GM12878 (cell line): ENCODE data around the gene KCNH4. TPM values are rescaled to one million over a fixed set of nuclear protein-coding genes. Genes with fewer than 3 reads are reported as not detected.

Experiments used
- ATAC-seq: fragments of 200-7000 bp; cut with Tn5 transposase; 3 replicates; pipeline ENCODE4 v1.9.1; 2020; ENCODE audit warnings: mild to moderate bottlenecking, moderate library complexity
- BruUV-seq: library from RNA; stranded (reverse); fragments of 400-500 nt; replicated peaks from 2 replicates; lab custom pipeline; 2021; lab: Mats Ljungman, UMichigan
- CTCF ChIA-PET: fragments of 300-600 bp; sonication (Branson Sonifier 250); formaldehyde crosslinking; extraction: SDS; loops from one replicate; lab custom pipeline; 2021; ENCODE audit warnings: inconsistent platforms; lab: Yijun Ruan, JAX
- POLR2A ChIA-PET: fragments of 350-600 bp; formaldehyde crosslinking; extraction: SDS; loops from one replicate; lab custom pipeline; 2021; ENCODE audit warnings: inconsistent platforms; lab: Charles Lee
- RAD21 ChIA-PET: fragments of 300-600 bp; sonication (Branson Sonifier 250); formaldehyde crosslinking; loops from one replicate; lab custom pipeline; 2023; ENCODE audit warnings: antibody characterized with exemption; ENCODE audit not compliant: unreplicated experiment; lab: Charles Lee
- SMC1A ChIA-PET: fragments of 300-600 bp; sonication (Branson Sonifier 250); formaldehyde crosslinking; loops from one replicate; lab custom pipeline; 2023; ENCODE audit not compliant: unreplicated experiment, uncharacterized antibody; lab: Charles Lee
- DNase-seq: peaks from one replicate; pipeline ENCODE4 v3.0.0-alpha.2; 2011; ENCODE audit warnings: low read depth, low spot score
- FAIRE-seq: peaks from 3 replicates; lab custom pipeline; 2011; peaks lifted over from hg19 to GRCh38; lab: Jason Lieb, UNC
- H2AFZ ChIP-seq: 2 replicates; pipeline ENCODE4 v1.6.0; 2011; ENCODE audit warnings: low read depth, low read length, control low read depth; ENCODE audit not compliant: control insufficient read depth
- H3K27ac ChIP-seq: 2 replicates; pipeline ENCODE4 v1.5.1; 2011; ENCODE audit warnings: control low read depth; ENCODE audit not compliant: control insufficient read depth, insufficient read depth
- H3K27me3 ChIP-seq, 2 experiments: replicated peaks in 1 of 2; 2 replicates each; pipeline versions ENCODE4 v1.6.0 to v1.6.1; 2011; ENCODE audit warnings: low read length in 1 of 2; ENCODE audit not compliant: control insufficient read depth in 2 of 2, insufficient read depth in 2 of 2
- H3K36me3 ChIP-seq, 2 experiments: 2 replicates each; pipeline ENCODE4 v1.5.1; 2011; ENCODE audit warnings: low read length in 1 of 2; ENCODE audit not compliant: control insufficient read depth in 2 of 2, insufficient read depth in 2 of 2
- H3K4me1 ChIP-seq: 2 replicates; pipeline ENCODE4 v1.6.1; 2011; ENCODE audit warnings: mild to moderate bottlenecking, low read length, moderate library complexity, mixed read lengths; ENCODE audit not compliant: control insufficient read depth, insufficient read depth
- H3K4me2 ChIP-seq: 2 replicates; pipeline ENCODE4 v1.6.0; 2011; ENCODE audit warnings: control low read depth; ENCODE audit not compliant: control insufficient read depth, insufficient read depth
- H3K4me3 ChIP-seq: fragments of 200-600 bp; sonication (generic); 2 replicates; pipeline ENCODE4 v1.5.1; 2016
- H3K79me2 ChIP-seq: 2 replicates; pipeline ENCODE4 v1.6.0; 2011; ENCODE audit warnings: low read length; ENCODE audit not compliant: control insufficient read depth, insufficient read depth
- H3K9ac ChIP-seq: 2 replicates; pipeline ENCODE4 v1.8.0; 2011; ENCODE audit warnings: low read length, control low read depth, mixed read lengths; ENCODE audit not compliant: control insufficient read depth, insufficient read depth
- H3K9me3 ChIP-seq: replicated peaks from 3 replicates; pipeline ENCODE4 v1.5.1; 2011; ENCODE audit warnings: mild to moderate bottlenecking, low read length; ENCODE audit not compliant: control insufficient read depth, insufficient read depth
- H4K20me1 ChIP-seq: 2 replicates; pipeline ENCODE4 v1.6.0; 2011; ENCODE audit not compliant: control insufficient read depth, insufficient read depth
- ATF7 ChIP-seq: fragments of 450-650 bp; IDR thresholded peaks from 2 replicates; pipeline ENCODE4 v1.6.1; 2016; ENCODE audit warnings: low read depth, mild to moderate bottlenecking
- BCL11A ChIP-seq: IDR thresholded peaks from 2 replicates; pipeline ENCODE4 v1.6.1; 2011; ENCODE audit warnings: low read depth, low read length
- BCLAF1 ChIP-seq: fragments of 450-650 bp; IDR thresholded peaks from 2 replicates; pipeline ENCODE4 v1.6.1; 2017; ENCODE audit warnings: antibody characterized with exemption, mild to moderate bottlenecking, moderate library complexity
- DPF2 ChIP-seq: fragments of 450-650 bp; IDR thresholded peaks from 2 replicates; pipeline ENCODE4 v1.6.1; 2017; ENCODE audit warnings: mild to moderate bottlenecking
- EGR1 ChIP-seq, 2 experiments: IDR thresholded peaks; 1 replicate in 1 of 2; 2 replicates in 1 of 2; pipeline ENCODE4 v1.6.1; 2011 to 2012; ENCODE audit warnings: low read depth in 2 of 2, low read length in 2 of 2, borderline replicate concordance in 1 of 2, mild to moderate bottlenecking in 1 of 2, moderate library complexity in 1 of 2
- HCFC1 ChIP-seq: fragments of 150-350 bp; IDR thresholded peaks from 2 replicates; pipeline ENCODE4 v1.6.1; 2014; ENCODE audit warnings: low read length
- HSF1 ChIP-seq: fragments of 150-350 bp; IDR thresholded peaks from 2 replicates; pipeline ENCODE4 v1.6.1; 2014; ENCODE audit warnings: mild to moderate bottlenecking, low read depth, low read length
- IKZF1 ChIP-seq: fragments of 450-650 bp; conservative IDR thresholded peaks from 2 replicates; pipeline ENCODE4 v1.6.1; 2017; ENCODE audit warnings: antibody characterized with exemption, mild to moderate bottlenecking
- MYC ChIP-seq: IDR thresholded peaks from 2 replicates; pipeline ENCODE4 v1.6.1; 2011; ENCODE audit warnings: mild to moderate bottlenecking, low read length, moderate library complexity, inconsistent platforms; ENCODE audit not compliant: insufficient read depth, insufficient replicate concordance, insufficient read length, severe bottlenecking
- NFXL1 ChIP-seq: fragments of 450-650 bp; IDR thresholded peaks from 2 replicates; pipeline ENCODE4 v1.6.1; 2017; ENCODE audit warnings: antibody characterized with exemption, mild to moderate bottlenecking, borderline replicate concordance
- POLR2A ChIP-seq: IDR thresholded peaks from 2 replicates; pipeline ENCODE4 v1.6.1; 2011; ENCODE audit warnings: low read depth, mild to moderate bottlenecking, low read length
- POLR2AphosphoS5 ChIP-seq: IDR thresholded peaks from 2 replicates; pipeline ENCODE4 v1.6.1; 2011; ENCODE audit warnings: mild to moderate bottlenecking, low read length, inconsistent platforms
- RFX5 ChIP-seq: IDR thresholded peaks from 2 replicates; pipeline ENCODE4 v1.6.1; 2011; ENCODE audit warnings: low read depth, low read length, improper control_type of control experiment
- SIX5 ChIP-seq: IDR thresholded peaks from 2 replicates; pipeline ENCODE4 v1.6.1; 2011; ENCODE audit warnings: mild to moderate bottlenecking, low read depth, low read length, moderate library complexity; ENCODE audit not compliant: severe bottlenecking
- SREBF1 ChIP-seq: IDR thresholded peaks from 2 replicates; pipeline ENCODE4 v1.6.1; 2012; ENCODE audit warnings: mild to moderate bottlenecking, low read length
- WGBS: methylation state at CpG from one replicate; pipeline ENCODE4 v1.1.6; 2016; ENCODE audit warnings: low lambda C conversion rate; ENCODE audit not compliant: insufficient replicate concordance, insufficient coverage; ENCODE audit errors: missing lambda C conversion rate; 5-methylcytosine and 5-hydroxymethylcytosine counted together
- in situ Hi-C: fragments of 300-500 bp; cut with MboI; formaldehyde crosslinking; loops from 9 replicates; pipeline ENCODE4 v1.14.3; 2018; ENCODE audit warnings: mixed read lengths
- intact Hi-C: fragments of 100-400 bp; cut with micrococcal nuclease; formaldehyde crosslinking; loops from one replicate; pipeline ENCODE4 v1.14.2; 2022; ENCODE audit not compliant: unreplicated experiment
- polyA plus RNA-seq, 11 experiments: library from polyadenylated mRNA; depleted of rRNA in 4 of 11; unstranded in 6 of 11; stranded (reverse) in 5 of 11; fragments of >200 nt; fragmentation: Nextera tagmentation in 4 of 11; fragmentation: Illumina TruSeq in 1 of 11; extraction: Ambion mirVana in 4 of 11; extraction: Trizol in 1 of 11; gene quantifications; 1 replicate in 1 of 11; 2 replicates in 10 of 11; pipeline versions ENCODE4 v1.2.1 to v1.2.3, GENCODE V29; 2011 to 2016; ENCODE audit warnings: inconsistent platforms in 2 of 11, missing spikeins in 2 of 11, low read depth in 1 of 11
- total RNA-seq, 4 experiments: library from RNA; depleted of rRNA in 3 of 4; stranded (reverse); fragments of >200 nt in 3 of 4; fragmentation: Illumina TruSeq in 1 of 4; extraction: Trizol in 1 of 4; gene quantifications; 2 replicates each; pipeline versions ENCODE4 v1.2.1 to v1.2.3, GENCODE V29; 2013 to 2021

Gene KCNH4
- total and polyA plus RNA-seq, 10 of the 15 experiments (the other 5 are each of a cell fraction or from before 2014, with no cell fraction given): 0.03 to 0.88 (median 0.10) TPM; not detected in 2

GRCh38 chr17:42120770-42121769, 59.9 kb downstream of the KCNH4 start, which contains the start of gene KAT2A:
Gene KAT2A (minus strand): TSS chr17:42121367. CDS start chr17:42121304, 63 bp downstream.
- 13% methylated on average over 26 of the region's 57 CpGs for WGBS
- ChIA-PET CTCF (interaction anchor here (0.6 to 7.1 kb wide), 14 partner anchors 14 to 285 kb away, joined by 3 to 138 read pairs (median 6); partner anchors contain the start of genes CNP, KCNH4, NKIRAS2 and RAB5C), SMC1A (interaction anchor here (0.9 to 5.2 kb wide), 6 partner anchors 9 to 157 kb away, joined by 3 to 53 read pairs (median 12); partner anchors contain the start of genes CNP and KCNH4), RAD21 (interaction anchor here (0.6 to 4.7 kb wide), 17 partner anchors 10 to 415 kb away, joined by 3 to 78 read pairs (median 4); partner anchors contain the start of genes KCNH4, NAGLU and STAT3), POLR2A (interaction anchor here (0.6 to 3.0 kb wide), 14 partner anchors 9 to 216 kb away, joined by 3 to 15 read pairs (median 5); partner anchors contain the start of genes CNP, DHX58, DNAJC7 and KCNH4)
- Histone ChIP-seq H3K4me1 (peaks cover 5% of the 10 kb centered on the region), H3K36me3 (peaks cover 11 to 12% of the 10 kb centered on the region in 2 experiments), H3K79me2 (peaks cover 2% of the 10 kb centered on the region; the same call in 1 of the 2 replicates), H3K4me3 (peak within 1 kb of the TSS; percentile 82), H3K27ac (no peak within 1 kb of the TSS), H3K9me3 (no peaks in the 10 kb centered on the region), H3K4me2 (peak within 1 kb of the TSS; percentile 90), H4K20me1 (no peaks in the 10 kb centered on the region), H2AFZ (no peak within 1 kb of the TSS), H3K9ac (peak within 1 kb of the TSS; percentile 48; the same call in 1 of the 2 replicates), H3K27me3 (no peaks in the 10 kb centered on the region)
- in situ Hi-C loops (no loop called here), intact Hi-C loops (no loop called here)
- DNase-seq (no peak), FAIRE-seq (peak; percentile 94), ATAC-seq (peak; percentile 94)
- BruUV-seq: no TSS peak
- peak; percentile 91 for TF ChIP-seq POLR2A
- peak in 1 of 2 experiments; percentile 80; a peak in 2 of 3 replicates for TF ChIP-seq EGR1 (IDR thresholded peaks at IDR 0.05; ENCODE audit: borderline replicate concordance in 1 of 2, low read depth in 2 of 2, low read length in 2 of 2)
- TF ChIP-seq HCFC1: peak; percentile 94
- TF ChIP-seq POLR2AphosphoS5: peak; percentile 56; the same call in 1 of the 2 replicates
- TF ChIP-seq NFXL1: no peak
- 0 out of 2 replicates have a peak, but pooled peaks have one; percentile 28 for TF ChIP-seq RFX5
- TF ChIP-seq MYC: peak; percentile 75
- TF ChIP-seq ATF7: no peak
- TF ChIP-seq SIX5: peak; percentile 92
- TF ChIP-seq BCL11A: no peak
- peak; percentile 70; the same call in 1 of the 2 replicates for TF ChIP-seq HSF1
- TF ChIP-seq BCLAF1: no peak
- TF ChIP-seq SREBF1: peak; percentile 44; the same call in 1 of the 2 replicates
- TF ChIP-seq DPF2: no peak
- TF ChIP-seq IKZF1: peak; percentile 84
